Loucy (cell line): ENCODE data around the gene CKMT2.

Source experiments
- H2AFZ ChIP-seq: fragments of 200-600 bp; sonication (generic); 2 replicates; pipeline ENCODE4 v1.6.0; 2016; ENCODE audit warnings: antibody characterized with exemption, mild to moderate bottlenecking, low read length, moderate library complexity
- H3F3A ChIP-seq: fragments of 200-600 bp; 2 replicates; pipeline ENCODE4 v1.6.0; 2016; ENCODE audit warnings: antibody characterized with exemption, low read depth, mild to moderate bottlenecking
- H3K27me3 ChIP-seq: fragments of 200-600 bp; sonication (generic); 2 replicates; pipeline ENCODE4 v1.6.1; 2014; ENCODE audit warnings: low read length, mild to moderate bottlenecking; ENCODE audit not compliant: insufficient read depth, poor library complexity, severe bottlenecking
- H3K36me3 ChIP-seq: fragments of 200-600 bp; sonication (generic); 2 replicates; pipeline ENCODE4 v1.6.1; 2016; ENCODE audit warnings: low read length; ENCODE audit not compliant: insufficient read depth
- H3K4me1 ChIP-seq: fragments of 200-600 bp; sonication (generic); 2 replicates; pipeline ENCODE4 v1.5.1; 2014; ENCODE audit warnings: low read length, mild to moderate bottlenecking; ENCODE audit not compliant: insufficient read depth, poor library complexity, severe bottlenecking
- H3K4me2 ChIP-seq: fragments of 200-600 bp; sonication (generic); 2 replicates; pipeline ENCODE4 v1.6.0; 2014; ENCODE audit warnings: antibody characterized with exemption, low read length, low read depth, mild to moderate bottlenecking; ENCODE audit not compliant: poor library complexity, severe bottlenecking
- H3K4me3 ChIP-seq: fragments of 200-600 bp; sonication (generic); 2 replicates; pipeline ENCODE4 v1.5.1; 2014; ENCODE audit warnings: low read length, mild to moderate bottlenecking, mixed read lengths; ENCODE audit not compliant: poor library complexity, severe bottlenecking
- H3K79me2 ChIP-seq: fragments of 200-600 bp; sonication (generic); 2 replicates; pipeline ENCODE4 v1.6.1; 2014; ENCODE audit warnings: low read length; ENCODE audit not compliant: insufficient read depth
- H3K9ac ChIP-seq: fragments of 200-600 bp; sonication (generic); 2 replicates; pipeline ENCODE4 v1.6.0; 2014; ENCODE audit warnings: mild to moderate bottlenecking, low read depth, low read length, moderate library complexity; ENCODE audit not compliant: poor library complexity, severe bottlenecking
- H3K9me2 ChIP-seq: fragments of 200-600 bp; sonication (generic); replicated peaks from 2 replicates; pipeline ENCODE4 v1.6.1; 2016; ENCODE audit warnings: low read depth, low read length, mixed read lengths
- H3K9me3 ChIP-seq: fragments of 200-600 bp; sonication (generic); 2 replicates; pipeline ENCODE4 v1.6.1; 2014; ENCODE audit warnings: mild to moderate bottlenecking, antibody characterized with exemption, low read length, low read depth; ENCODE audit not compliant: insufficient read depth
- H4K20me1 ChIP-seq: fragments of 200-600 bp; sonication (generic); 2 replicates; pipeline ENCODE4 v1.6.0; 2014; ENCODE audit warnings: antibody characterized with exemption, low read length, mild to moderate bottlenecking; ENCODE audit not compliant: insufficient read depth, poor library complexity, severe bottlenecking
- CTCF ChIP-seq: fragments of 200-600 bp; sonication (generic); conservative IDR thresholded peaks from 2 replicates; pipeline ENCODE4 v1.5.1; 2014; ENCODE audit warnings: mild to moderate bottlenecking, antibody characterized with exemption, low read length
- EZH2phosphoT487 ChIP-seq: fragments of 200-600 bp; IDR thresholded peaks from 2 replicates; pipeline ENCODE4 v1.6.1; 2018; ENCODE audit warnings: antibody characterized with exemption, mild to moderate bottlenecking, moderate library complexity, borderline replicate concordance

The CKMT2 gene

GRCh38 chr5:81251922-81252321 lies 18.8 kb downstream of the CKMT2 start:
- Histone ChIP-seq H2AFZ (no peak overlapping the region), H3K36me3 (peaks cover 9% of the 10 kb centered on the region), H3K9me3 (no peaks in the 10 kb centered on the region), H4K20me1 (no peaks in the 10 kb centered on the region), H3K4me2 (no peak overlapping the region), H3K9ac (no peak overlapping the region), H3K79me2 (no peaks in the 10 kb centered on the region), H3K4me3 (no peak overlapping the region), H3K9me2 (no peaks in the 10 kb centered on the region), H3K4me1 (no peaks in the 10 kb centered on the region), H3F3A (no peaks in the 10 kb centered on the region), H3K27me3 (no peaks in the 10 kb centered on the region)
- TF ChIP-seq EZH2phosphoT487 (no peak), CTCF (no peak)

- Histone ChIP-seq H3K4me3 (no peak overlapping the region), H3K4me2 (no peak overlapping the region), H3K9me3 (no peaks in the 10 kb centered on the region), H3K79me2 (no peaks in the 10 kb centered on the region), H3K4me1 (no peaks in the 10 kb centered on the region), H3K9me2 (no peaks in the 10 kb centered on the region), H3K36me3 (peaks cover 9% of the 10 kb centered on the region), H4K20me1 (no peaks in the 10 kb centered on the region), H3K27me3 (no peaks in the 10 kb centered on the region), H2AFZ (no peak overlapping the region), H3F3A (no peaks in the 10 kb centered on the region), H3K9ac (no peak overlapping the region)
- no peak for TF ChIP-seq EZH2phosphoT487
- no peak for TF ChIP-seq CTCF
Observed at GRCh38 chr5:81252904-81253303, 19.8 kb downstream of the CKMT2 start.

- no peaks in the 10 kb centered on the region for H4K20me1 ChIP-seq
- H3F3A ChIP-seq, result no peaks in the 10 kb centered on the region
- H3K9me3 ChIP-seq, result no peaks in the 10 kb centered on the region
- no peaks in the 10 kb centered on the region for H3K27me3 ChIP-seq
- no peak for TF ChIP-seq EZH2phosphoT487
- no peak for TF ChIP-seq CTCF
- no peaks in the 10 kb centered on the region for H3K4me1 ChIP-seq
- H3K4me3 ChIP-seq, result no peak overlapping the region
- no peak overlapping the region for H3K9ac ChIP-seq
- no peak overlapping the region for H2AFZ ChIP-seq
- H3K4me2 ChIP-seq, result no peak overlapping the region
- peaks cover 9% of the 10 kb centered on the region for H3K36me3 ChIP-seq
- no peaks in the 10 kb centered on the region for H3K9me2 ChIP-seq
- H3K79me2 ChIP-seq, result no peaks in the 10 kb centered on the region
Observed at GRCh38 chr5:81253875-81254274, 20.8 kb downstream of the CKMT2 start.
